NCI-H2107 (cell line): ENCODE results near the gene ATP13A4.

ENCODE experiments used
- DNase-seq: peaks from one replicate; lab custom pipeline; 2025; lab: John Stamatoyannopoulos, UW

ATP13A4 gene

GRCh38 chr3:193499136-193499770 lies 55.4 kb downstream of the ATP13A4 start:
- DNase-seq: no peak

- no peak for DNase-seq
Measured at GRCh38 chr3:193498215-193498614, 56.5 kb downstream of the ATP13A4 start.

GRCh38 chr3:193496658-193497057 lies 58.0 kb downstream of the ATP13A4 start:
- no peak for DNase-seq

- no peak for DNase-seq
Measured at GRCh38 chr3:193491026-193491425, 63.7 kb downstream of the ATP13A4 start.

GRCh38 chr3:193490580-193490979 lies 64.1 kb downstream of the ATP13A4 start:
- no peak for DNase-seq

- no peak for DNase-seq
Measured at GRCh38 chr3:193489949-193490348, 64.7 kb downstream of the ATP13A4 start.

GRCh38 chr3:193488741-193489140 lies 66.0 kb downstream of the ATP13A4 start:
- DNase-seq: no peak

GRCh38 chr3:193483988-193484539 lies 70.6 kb downstream of the ATP13A4 start:
- no peak for DNase-seq

- DNase-seq: no peak
Measured at GRCh38 chr3:193481436-193481835, 73.3 kb downstream of the ATP13A4 start.

GRCh38 chr3:193474446-193474845 lies 80.2 kb downstream of the ATP13A4 start:
- DNase-seq: no peak

GRCh38 chr3:193470710-193471109 lies 84.0 kb downstream of the ATP13A4 start:
- DNase-seq: no peak

GRCh38 chr3:193465992-193466608 lies 88.6 kb downstream of the ATP13A4 start:
- no peak for DNase-seq

- DNase-seq: no peak
Measured at GRCh38 chr3:193464889-193465288, 89.8 kb downstream of the ATP13A4 start.

- DNase-seq: no peak
Measured at GRCh38 chr3:193457526-193457925, 97.2 kb downstream of the ATP13A4 start.

- no peak for DNase-seq
Measured at GRCh38 chr3:193452338-193452737, 102.4 kb downstream of the ATP13A4 start.

GRCh38 chr3:193451902-193452301 lies 102.8 kb downstream of the ATP13A4 start:
- DNase-seq: no peak

GRCh38 chr3:193446965-193447602 lies 107.6 kb downstream of the ATP13A4 start:
- DNase-seq: no peak

- DNase-seq: no peak
Measured at GRCh38 chr3:193439423-193439822, 115.3 kb downstream of the ATP13A4 start.

GRCh38 chr3:193418576-193419373 lies 135.9 kb downstream of the ATP13A4 start:
- no peak for DNase-seq

GRCh38 chr3:193416629-193417028 lies 138.1 kb downstream of the ATP13A4 start:
- no peak for DNase-seq

- no peak for DNase-seq
Measured at GRCh38 chr3:193407688-193408087, 147.0 kb downstream of the ATP13A4 start.

GRCh38 chr3:193407112-193407511 lies 147.6 kb downstream of the ATP13A4 start:
- no peak for DNase-seq
